H54 (cell line): ENCODE measurements around the gene POLDIP3.
"Not testable (repeated sequence)": the region's sequence is repeated elsewhere in the genome, so short reads cannot be mapped to it uniquely, and the experiment has no call there.

Experiments used
- DNase-seq: peaks from one replicate; pipeline ENCODE4 v3.0.0; 2011; ENCODE audit warnings: low spot score, mixed read lengths; ENCODE audit not compliant: insufficient read length
- FAIRE-seq: peaks from 3 replicates; lab custom pipeline; 2011; peaks lifted over from hg19 to GRCh38; lab: Jason Lieb, UNC
- POLR2A ChIP-seq: IDR thresholded peaks from 2 replicates; pipeline ENCODE4 v1.6.1; 2011; ENCODE audit warnings: low read depth, mild to moderate bottlenecking, low read length

The POLDIP3 gene

DNA sequence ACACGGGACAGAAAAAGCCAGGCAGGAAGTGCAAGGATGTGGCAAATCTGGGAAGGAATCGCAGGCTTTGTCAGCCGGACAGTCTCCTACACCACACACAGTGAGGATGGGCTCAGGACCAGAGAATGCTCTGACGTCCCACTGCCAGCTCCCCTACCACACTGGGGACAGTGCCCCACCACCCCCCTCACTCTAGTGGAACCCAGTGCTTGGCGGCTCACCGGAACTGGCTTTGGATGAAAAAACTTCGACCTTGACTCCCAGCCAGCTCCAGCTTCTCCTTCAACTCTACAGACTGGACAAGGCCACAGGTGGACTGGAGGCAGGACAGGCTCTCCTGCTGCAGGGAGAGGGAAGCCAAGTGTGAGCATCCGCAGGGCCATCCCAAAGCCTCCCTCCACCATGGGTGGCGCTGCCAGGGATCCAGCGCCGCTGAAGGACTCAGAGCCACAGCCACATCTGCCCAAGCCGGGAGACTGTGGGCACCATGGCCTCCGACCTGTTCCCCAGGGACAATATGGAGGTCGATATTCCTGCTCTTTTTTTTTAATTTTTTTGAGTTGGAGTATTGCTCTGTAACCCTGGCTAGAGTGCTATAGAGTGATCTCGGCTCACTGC is 37.0 kb downstream of the POLDIP3 start:
- no peak for TF ChIP-seq POLR2A
- FAIRE-seq (no peak), DNase-seq (no peak)

DNA sequence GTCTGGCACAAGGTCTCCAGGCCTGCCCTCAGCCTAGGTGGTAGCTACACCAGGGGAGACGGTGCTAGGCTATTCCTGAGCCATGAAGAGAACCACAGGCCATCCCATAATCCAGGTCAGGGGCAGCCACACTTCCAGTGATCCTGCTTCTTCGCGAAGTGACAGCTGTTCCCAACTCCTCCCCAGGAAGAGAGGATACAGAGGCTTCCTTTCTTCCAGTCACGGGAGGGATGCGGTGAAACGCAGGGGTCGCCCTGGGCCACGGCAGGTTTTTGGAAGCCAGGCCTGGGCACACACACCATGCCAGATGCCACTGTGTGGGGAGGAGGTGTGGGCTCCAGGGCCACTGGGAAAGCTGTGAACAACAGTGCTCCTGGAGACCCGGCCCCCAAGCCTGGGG is 37.5 kb downstream of the POLDIP3 start:
- not testable (repeated sequence) for DNase-seq, FAIRE-seq

DNA sequence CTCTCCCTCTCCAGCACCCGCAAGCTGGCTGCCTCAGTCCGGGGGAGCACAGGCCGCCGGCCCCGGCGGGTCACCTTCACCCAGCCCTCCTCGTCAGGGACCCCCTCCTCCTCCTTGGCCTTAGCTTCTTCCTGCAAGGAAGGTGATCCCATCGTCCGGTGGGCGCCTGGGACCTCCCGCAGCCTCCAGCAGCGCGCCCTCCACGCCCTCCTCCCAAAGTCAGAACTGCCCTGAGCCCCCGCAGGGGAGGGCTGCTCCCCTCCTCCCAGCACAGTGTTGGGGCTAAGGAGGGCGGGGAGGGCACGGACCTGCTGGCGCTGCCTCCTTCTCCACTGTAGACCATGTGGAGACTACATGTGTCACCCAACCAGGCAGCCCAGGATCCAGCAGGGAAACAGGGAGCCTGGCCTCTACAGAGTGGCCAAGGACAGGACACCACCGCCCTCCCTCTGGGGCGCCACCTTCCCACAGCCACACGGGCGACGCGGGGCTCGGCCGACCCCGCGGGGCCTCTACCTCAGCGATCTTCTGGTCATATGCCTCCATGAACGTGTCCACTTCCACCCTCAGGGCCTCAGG is 38.6 kb downstream of the POLDIP3 start:
- not testable (repeated sequence) for DNase-seq, FAIRE-seq

DNA sequence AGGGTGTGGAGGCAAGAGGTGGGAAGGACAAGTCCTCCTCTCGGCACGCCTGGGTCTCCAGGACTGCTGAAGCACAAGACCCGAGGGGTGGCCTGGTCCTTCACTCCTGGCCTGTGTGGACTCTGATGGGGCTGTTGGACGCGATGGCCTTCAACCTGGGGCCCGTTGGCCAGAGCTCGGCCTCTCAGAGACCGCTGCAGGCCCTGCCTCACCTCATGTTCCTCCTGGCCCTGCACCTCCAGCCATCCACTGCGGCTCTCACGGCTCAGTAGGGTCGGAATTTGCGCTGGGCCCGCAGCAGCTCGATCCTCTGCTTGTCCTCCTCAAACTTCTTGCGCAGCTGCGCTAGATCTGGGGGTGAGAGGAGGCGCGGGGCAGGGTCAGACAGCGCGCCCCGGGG is 40.2 kb downstream of the POLDIP3 start:
- FAIRE-seq = not testable (repeated sequence)

DNA sequence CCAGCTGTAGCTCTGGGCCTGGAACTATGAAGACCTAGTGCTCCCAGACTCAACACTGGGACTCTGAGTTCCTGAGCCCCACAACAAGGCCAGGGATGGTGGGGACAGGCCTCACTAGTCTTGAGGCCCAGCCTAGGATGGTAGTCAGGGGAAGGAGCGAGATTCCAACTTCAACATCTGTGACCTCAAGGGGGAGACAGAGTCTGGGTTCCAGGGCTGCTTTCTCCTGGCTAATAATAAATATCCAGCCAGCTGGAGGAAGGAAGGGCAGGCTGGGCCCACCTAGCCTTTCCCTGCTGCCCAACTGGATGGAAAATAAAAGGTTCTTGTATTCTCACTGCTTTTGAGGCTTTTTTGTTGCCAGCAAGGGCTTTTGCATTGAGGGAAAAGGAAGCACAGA is 40.6 kb downstream of the POLDIP3 start:
- not testable (repeated sequence) for DNase-seq, FAIRE-seq

More for the DNA sequence above, 40.2 kb downstream of the POLDIP3 start:
- DNase-seq = not testable (repeated sequence)

DNA sequence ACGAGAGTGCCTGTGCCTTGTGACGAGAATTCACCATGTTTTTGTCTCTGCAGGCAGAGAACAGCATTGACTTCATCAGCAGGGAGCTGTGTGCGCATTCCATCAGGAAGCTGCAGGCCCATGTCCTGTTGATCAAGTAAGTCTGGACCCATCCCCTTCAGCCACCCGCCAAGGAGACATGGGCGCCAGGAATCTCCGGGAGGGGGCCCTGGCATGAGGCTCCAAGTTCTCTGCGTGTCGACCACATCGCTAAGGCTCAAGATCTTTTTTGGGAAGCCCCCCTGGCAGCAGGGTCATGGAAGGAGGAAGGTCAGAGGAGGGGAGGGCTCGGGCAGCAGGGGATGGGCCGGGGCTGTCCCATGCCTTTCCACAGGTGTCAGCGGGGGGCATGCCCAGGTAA is 43.6 kb downstream of the POLDIP3 start:
- not testable (repeated sequence) for FAIRE-seq, DNase-seq

DNA sequence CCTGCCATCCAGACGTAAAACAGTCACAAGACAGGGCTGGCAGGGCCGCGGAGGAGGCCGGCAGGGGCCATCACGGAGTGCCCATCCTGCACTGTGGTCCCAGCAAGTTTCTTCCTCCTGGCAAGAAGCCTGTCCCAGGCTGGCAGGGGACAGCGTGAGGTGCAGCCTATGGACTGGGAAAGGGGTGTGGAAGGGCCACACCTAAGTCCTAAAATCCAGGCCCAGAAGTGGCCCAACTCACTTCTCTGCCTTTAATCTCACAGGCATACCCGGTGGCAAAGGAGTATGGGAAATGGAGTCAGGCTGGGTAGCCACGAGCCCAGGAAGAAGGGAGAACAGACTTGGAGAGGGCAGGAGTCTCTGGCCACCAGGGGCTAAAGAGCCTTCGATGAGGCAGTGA is 44.1 kb downstream of the POLDIP3 start:
- not testable (repeated sequence) for FAIRE-seq, DNase-seq

DNA sequence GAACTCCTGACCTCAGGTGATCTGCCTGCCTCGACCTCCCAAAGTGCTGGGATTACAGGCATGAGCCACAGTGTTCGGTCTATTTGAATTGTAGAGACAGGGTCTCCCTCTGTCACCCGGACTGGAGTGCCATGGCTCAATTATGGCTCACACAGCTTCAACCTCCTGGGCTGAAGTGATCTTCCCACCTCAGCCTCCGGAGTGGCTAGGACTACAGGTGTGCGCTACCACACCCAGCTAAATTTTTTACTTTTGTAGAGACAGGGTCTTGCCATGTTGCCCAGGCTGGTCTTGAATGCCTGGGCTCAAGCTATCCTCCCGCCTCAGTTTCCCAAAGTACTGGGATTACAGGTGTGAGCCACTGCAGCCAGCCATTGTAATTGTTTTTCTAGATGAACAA is 46.7 kb downstream of the POLDIP3 start:
- not testable (repeated sequence) for DNase-seq, FAIRE-seq

DNA sequence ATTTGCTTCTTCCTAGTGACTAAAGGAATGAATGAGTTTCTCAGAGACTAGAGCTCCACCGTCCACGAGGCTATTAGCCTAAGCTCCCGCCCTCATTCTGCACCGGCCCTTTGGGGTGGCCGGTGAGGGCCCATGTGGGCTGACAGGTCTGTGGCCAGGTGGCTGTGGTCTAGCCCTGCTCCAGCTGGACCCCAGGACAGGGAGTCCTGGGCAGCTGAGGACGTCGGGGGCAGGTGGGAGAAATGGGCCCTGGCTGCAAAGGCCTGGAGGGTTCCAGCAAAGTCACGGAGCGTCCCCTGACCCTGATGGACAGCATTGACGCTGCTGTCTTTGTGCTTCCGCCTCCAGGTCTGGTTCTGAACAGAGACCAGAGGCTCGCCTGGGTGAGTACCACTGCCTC is 48.7 kb downstream of the POLDIP3 start:
- no peak for TF ChIP-seq POLR2A
- no peak for FAIRE-seq
- DNase-seq = no peak

DNA sequence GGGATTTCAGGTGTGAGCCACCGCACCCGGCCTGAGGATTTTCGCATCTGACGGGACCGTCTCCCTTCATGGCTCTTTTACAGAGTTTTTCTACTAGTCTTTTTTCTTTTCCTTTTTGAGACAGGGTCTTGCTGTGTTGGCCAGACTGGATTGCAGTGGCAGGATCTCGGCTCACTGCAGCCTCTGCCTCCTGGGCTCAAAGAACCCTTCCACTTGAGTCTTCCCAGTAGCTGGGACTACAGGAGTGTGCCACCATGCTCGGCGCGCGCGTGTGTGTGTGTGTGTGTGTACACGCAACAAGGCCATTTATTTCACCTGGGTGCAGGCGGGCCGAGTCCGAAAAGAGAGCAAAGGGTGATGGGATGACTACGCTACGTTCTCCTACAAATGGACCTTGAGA is 50.0 kb downstream of the POLDIP3 start:
- DNase-seq (no peak), FAIRE-seq (no peak)
- no peak for TF ChIP-seq POLR2A

DNA sequence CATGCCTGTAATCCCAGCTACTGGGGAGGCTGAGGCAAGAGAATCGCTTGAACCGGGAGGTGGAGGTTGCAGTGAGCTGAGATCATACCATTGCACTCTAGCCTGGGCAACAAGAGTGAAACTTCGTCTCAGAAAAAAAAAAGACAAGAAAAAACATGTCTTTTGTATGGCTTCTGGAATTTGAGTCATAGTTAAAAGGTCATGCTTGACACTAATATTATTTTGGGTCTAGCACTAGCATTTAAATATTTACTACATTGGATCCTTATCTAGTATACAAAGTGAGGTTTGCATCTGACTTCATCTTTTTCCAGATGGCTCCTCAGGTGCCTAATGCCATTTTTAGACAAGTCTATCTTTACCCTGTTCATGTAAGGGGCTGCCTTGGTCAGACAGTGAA is 50.7 kb downstream of the POLDIP3 start:
- FAIRE-seq, DNase-seq: not testable (repeated sequence)

DNA sequence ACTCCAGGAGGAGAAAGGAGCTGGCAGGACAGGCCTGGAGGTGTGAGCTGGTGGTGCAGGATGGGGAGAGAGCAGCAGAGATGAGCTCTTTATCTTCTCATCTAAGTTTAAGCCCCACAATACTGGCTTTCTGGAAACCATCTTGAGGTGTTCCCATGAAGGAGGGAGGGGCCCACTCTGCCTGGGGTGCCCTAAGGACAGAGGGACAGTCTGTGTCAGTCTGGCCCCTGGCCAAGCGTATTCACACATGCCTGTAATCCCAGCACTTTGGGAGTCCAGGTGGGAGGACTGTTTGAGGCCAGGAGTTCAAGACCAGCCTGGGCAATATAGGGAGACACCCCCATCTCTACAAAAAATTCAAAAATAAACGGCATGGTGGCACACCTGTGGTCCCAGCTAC is 52.0 kb downstream of the POLDIP3 start:
- FAIRE-seq = no peak
- no peak for DNase-seq
- no peak for TF ChIP-seq POLR2A

DNA sequence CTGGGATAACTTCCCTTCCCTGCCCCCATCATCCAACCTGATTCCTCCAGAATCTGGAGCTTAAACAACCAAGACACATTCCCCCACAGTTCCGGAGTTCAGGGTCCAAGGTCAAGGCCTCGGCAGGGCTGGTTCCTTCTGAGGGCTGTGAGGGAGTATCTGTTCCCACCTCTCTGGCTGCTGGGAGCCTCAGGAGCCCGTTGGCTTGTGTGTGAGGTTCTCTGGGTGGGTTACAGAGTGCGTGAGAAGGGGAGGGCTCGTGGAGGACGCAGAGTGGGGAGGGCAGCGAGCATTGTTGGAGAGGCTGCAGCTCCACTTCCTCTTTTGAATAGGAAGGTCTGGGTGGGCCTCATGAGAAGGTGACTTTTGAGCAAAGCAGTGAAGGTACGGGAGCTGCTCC is 52.4 kb downstream of the POLDIP3 start:
- no peak for TF ChIP-seq POLR2A
- FAIRE-seq = no peak
- no peak for DNase-seq

DNA sequence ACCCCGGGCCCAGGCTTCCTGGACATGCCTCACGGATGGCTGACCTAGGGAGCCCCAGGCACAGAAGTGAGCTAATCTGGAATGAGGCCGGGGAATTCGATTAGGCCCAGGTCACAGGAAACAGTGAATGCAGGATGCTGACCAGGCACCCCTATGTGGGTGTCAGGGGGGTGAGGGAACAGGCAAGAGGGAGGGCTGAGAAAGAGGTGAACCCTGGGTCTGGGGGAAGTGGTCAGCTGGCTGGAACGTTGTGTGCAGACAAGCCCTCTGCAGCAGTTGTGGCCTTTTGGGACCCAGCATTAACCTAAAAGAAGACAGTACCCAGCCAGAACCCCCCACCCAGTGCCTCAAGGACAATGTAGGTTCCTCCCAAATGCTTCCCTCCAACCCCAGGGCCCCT is 52.8 kb downstream of the POLDIP3 start:
- no peak for TF ChIP-seq POLR2A
- no peak for DNase-seq
- no peak for FAIRE-seq

DNA sequence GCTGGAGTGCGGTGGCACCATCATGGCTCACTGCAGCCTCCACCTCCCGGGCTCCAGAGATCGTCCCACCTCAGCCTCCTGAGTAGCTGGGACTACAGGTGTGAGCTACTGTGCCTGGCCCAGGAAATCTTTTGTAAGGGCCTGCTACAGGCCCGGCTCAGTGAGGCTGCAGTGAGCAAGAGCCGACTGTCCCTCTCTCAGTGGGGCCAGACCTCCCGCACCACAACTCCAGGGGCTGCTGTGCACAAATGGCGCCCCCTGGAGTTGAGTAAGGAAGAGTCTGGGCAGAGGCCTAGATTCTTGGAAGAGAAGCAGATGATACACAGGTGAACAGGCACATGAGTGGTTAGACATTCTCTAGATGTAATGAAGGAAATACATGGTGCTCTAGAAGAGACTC is 53.9 kb downstream of the POLDIP3 start:
- DNase-seq = no peak
- TF ChIP-seq POLR2A = no peak
- no peak for FAIRE-seq

DNA sequence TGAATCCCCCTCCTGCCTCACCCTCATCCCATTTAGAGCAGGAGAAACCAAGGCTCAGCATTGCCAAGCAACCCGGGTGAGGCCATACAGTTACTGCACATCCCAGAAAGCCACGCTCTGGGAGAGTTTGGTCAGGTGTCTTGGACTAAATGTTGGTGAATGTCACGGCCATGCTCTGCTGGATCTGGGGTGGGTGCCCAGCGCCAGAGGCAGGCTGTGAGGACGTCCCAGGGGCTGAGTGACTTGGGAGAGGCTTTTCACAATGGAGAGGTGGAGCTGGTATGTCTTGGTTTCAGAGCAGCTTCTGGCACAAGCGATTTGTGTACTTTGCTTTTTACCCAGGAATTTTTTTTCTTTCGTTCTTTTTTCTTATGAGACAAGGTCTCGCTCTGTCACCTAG is 54.3 kb downstream of the POLDIP3 start:
- no peak for FAIRE-seq
- no peak for TF ChIP-seq POLR2A
- no peak for DNase-seq
